Panc1 (cell line): ENCODE data around the gene LAMC2. TPM values are rescaled to one million over a fixed set of nuclear protein-coding genes. Genes with fewer than 3 reads are reported as not detected.

Source experiments
- ATAC-seq: fragments of 200-7000 bp; cut with Tn5 transposase; 2 replicates; pipeline ENCODE4 v1.9.1; 2020; ENCODE audit warnings: mild to moderate bottlenecking, moderate library complexity
- BruUV-seq: library from RNA; stranded (reverse); fragments of 400-500 nt; replicated peaks from 2 replicates; lab custom pipeline; 2021; lab: Mats Ljungman, UMichigan
- CTCF ChIA-PET: fragments of 300-600 bp; sonication (Branson Sonifier 250); formaldehyde crosslinking; loops from one replicate; lab custom pipeline; 2022; ENCODE audit warnings: antibody characterized with exemption; lab: Charles Lee
- POLR2A ChIA-PET: fragments of 300-600 bp; sonication (Branson Sonifier 250); formaldehyde crosslinking; loops from one replicate; lab custom pipeline; 2022; ENCODE audit warnings: antibody characterized with exemption; lab: Charles Lee
- DNase-seq: peaks from one replicate; pipeline ENCODE4 v3.0.0-alpha.2; 2010; ENCODE audit warnings: low read depth, low spot score
- H3K27ac ChIP-seq: 2 replicates; pipeline ENCODE4 v1.5.1; 2011; ENCODE audit warnings: mild to moderate bottlenecking, low read length, inconsistent platforms
- H3K27me3 ChIP-seq: fragments of 200-500 bp; sonication (Bioruptor generic); 2 replicates; pipeline ENCODE4 v1.6.0; 2014; ENCODE audit warnings: low read length, inconsistent platforms; ENCODE audit not compliant: control insufficient read depth, insufficient read depth
- H3K36me3 ChIP-seq: fragments of 200-500 bp; sonication (Bioruptor generic); 2 replicates; pipeline ENCODE4 v1.5.1; 2014; ENCODE audit warnings: inconsistent platforms, mild to moderate bottlenecking, low read length, moderate library complexity; ENCODE audit not compliant: control insufficient read depth, insufficient read depth
- H3K4me1 ChIP-seq: 2 replicates; pipeline ENCODE4 v1.5.1; 2011; ENCODE audit warnings: inconsistent platforms, mild to moderate bottlenecking, low read length, moderate library complexity; ENCODE audit not compliant: control insufficient read depth, insufficient read depth
- H3K4me3 ChIP-seq, 2 experiments: 2 replicates each; pipeline ENCODE4 v1.5.1; 2011 to 2012; ENCODE audit warnings: low read depth in 2 of 2, low read length in 2 of 2, mild to moderate bottlenecking in 2 of 2, inconsistent platforms in 1 of 2, moderate library complexity in 1 of 2
- H3K9me3 ChIP-seq: fragments of 200-500 bp; sonication (Bioruptor generic); 2 replicates; pipeline ENCODE4 v1.5.1; 2014; ENCODE audit warnings: low read depth, mild to moderate bottlenecking, inconsistent platforms, low read length, moderate library complexity; ENCODE audit not compliant: control insufficient read depth, insufficient read depth
- CTCF ChIP-seq: fragments of 450-650 bp; IDR thresholded peaks from 2 replicates; pipeline ENCODE4 v1.5.1; 2017; ENCODE audit warnings: mild to moderate bottlenecking
- POLR2AphosphoS5 ChIP-seq: IDR thresholded peaks from 2 replicates; pipeline ENCODE4 v1.6.1; 2012; ENCODE audit warnings: mild to moderate bottlenecking, low read depth, low read length, moderate library complexity
- REST ChIP-seq, 2 experiments: IDR thresholded peaks; 2 replicates each; pipeline ENCODE4 v1.6.1; 2011 to 2012; ENCODE audit warnings: low read depth in 2 of 2, control low read depth in 1 of 2, low read length in 1 of 2, mild to moderate bottlenecking in 1 of 2, moderate library complexity in 1 of 2; ENCODE audit not compliant: insufficient read depth in 1 of 2
- SIN3A ChIP-seq: IDR thresholded peaks from 2 replicates; pipeline ENCODE4 v1.6.1; 2012; ENCODE audit warnings: low read depth, mild to moderate bottlenecking, low read length, moderate library complexity, borderline replicate concordance; ENCODE audit not compliant: insufficient read depth
- TCF7L2 ChIP-seq: IDR thresholded peaks from 2 replicates; pipeline ENCODE4 v1.6.1; 2011; ENCODE audit warnings: mild to moderate bottlenecking, low read depth, low read length, inconsistent platforms
- in situ Hi-C: cut with HindIII; loops from 2 replicates; pipeline ENCODE4 v1.10.0; 2016; ENCODE audit warnings: low sequenced_read_pairs, low pct_unique_long_range_greater_than_20kb
- intact Hi-C: fragments of 100-400 bp; cut with micrococcal nuclease; formaldehyde crosslinking; loops from one replicate; pipeline ENCODE4 v1.10.0; 2022; ENCODE audit not compliant: unreplicated experiment
- total RNA-seq: library from RNA; stranded (reverse); gene quantifications from one replicate; pipeline ENCODE4 v1.2.1, GENCODE V29; 2021; ENCODE audit not compliant: unreplicated experiment

LAMC2 gene
- total RNA-seq, 1 experiment from 2014 or later, result 8.3 TPM

DNA sequence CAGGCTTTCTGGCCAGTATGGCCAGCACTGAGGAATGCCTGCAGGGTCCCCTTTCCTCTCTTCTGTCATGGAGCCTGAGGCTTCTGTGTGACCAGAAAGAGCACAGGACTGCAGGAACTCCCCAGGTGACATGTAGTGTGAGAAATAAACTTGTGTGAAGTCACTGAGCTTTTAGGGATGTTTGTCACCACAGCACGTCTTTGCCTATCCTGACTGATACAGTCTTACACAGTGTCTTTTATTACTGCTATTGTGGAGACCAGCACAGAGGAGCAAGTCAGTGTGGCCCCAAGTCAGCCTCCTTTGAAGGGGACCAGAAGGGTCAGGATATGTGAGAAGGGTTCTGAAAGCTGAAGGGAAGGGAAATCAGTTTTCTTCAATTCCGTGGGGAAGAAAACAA is 102.5 kb downstream of the LAMC2 start:
- Histone ChIP-seq H3K9me3 (no peaks in the 10 kb centered on the region), H3K4me3 (no peak overlapping the region), H3K27ac (no peak overlapping the region), H3K36me3 (no peaks in the 10 kb centered on the region), H3K27me3 (no peaks in the 10 kb centered on the region), H3K4me1 (no peaks in the 10 kb centered on the region)
- ATAC-seq, result no peak
- in situ Hi-C loops, result no loop called here
- POLR2A ChIA-PET, result no interaction called here
- DNase-seq, result no peak
- intact Hi-C loops, result loop anchor here (10.0 kb wide), 2 partner anchors 166 to 256 kb away; no protein-coding TSS in a partner anchor
- no TSS peak for BruUV-seq
- CTCF ChIA-PET, result no interaction called here
- TF ChIP-seq CTCF (no peak), REST (IDR thresholded peaks at IDR 0.05; ENCODE audit: insufficient read depth in 1 of 2, low read depth in 2 of 2, low read length in 1 of 2) (no peak), POLR2AphosphoS5 (no peak), SIN3A (no peak), TCF7L2 (no peak)

GRCh38 chr1:183289051-183289496 is 103.0 kb downstream of the LAMC2 start:
- H3K4me3 ChIP-seq, result no peak overlapping the region
- H3K27ac ChIP-seq, result no peak overlapping the region
- intact Hi-C loops, result loop anchor here (10.0 kb wide), 2 partner anchors 166 to 256 kb away; no protein-coding TSS in a partner anchor
- no peaks in the 10 kb centered on the region for H3K4me1 ChIP-seq
- CTCF ChIA-PET, result no interaction called here
- H3K9me3 ChIP-seq, result no peaks in the 10 kb centered on the region
- TF ChIP-seq REST (IDR thresholded peaks at IDR 0.05; ENCODE audit: insufficient read depth in 1 of 2, low read depth in 2 of 2, low read length in 1 of 2) (no peak), CTCF (no peak), SIN3A (no peak)
- in situ Hi-C loops, result no loop called here
- no TSS peak for BruUV-seq
- ATAC-seq (peak; percentile 56), DNase-seq (no peak)
- H3K36me3 ChIP-seq, result no peaks in the 10 kb centered on the region
- POLR2A ChIA-PET, result no interaction called here
- H3K27me3 ChIP-seq, result no peaks in the 10 kb centered on the region
